ENCODE measurements around the gene TTLL10.

DNA sequence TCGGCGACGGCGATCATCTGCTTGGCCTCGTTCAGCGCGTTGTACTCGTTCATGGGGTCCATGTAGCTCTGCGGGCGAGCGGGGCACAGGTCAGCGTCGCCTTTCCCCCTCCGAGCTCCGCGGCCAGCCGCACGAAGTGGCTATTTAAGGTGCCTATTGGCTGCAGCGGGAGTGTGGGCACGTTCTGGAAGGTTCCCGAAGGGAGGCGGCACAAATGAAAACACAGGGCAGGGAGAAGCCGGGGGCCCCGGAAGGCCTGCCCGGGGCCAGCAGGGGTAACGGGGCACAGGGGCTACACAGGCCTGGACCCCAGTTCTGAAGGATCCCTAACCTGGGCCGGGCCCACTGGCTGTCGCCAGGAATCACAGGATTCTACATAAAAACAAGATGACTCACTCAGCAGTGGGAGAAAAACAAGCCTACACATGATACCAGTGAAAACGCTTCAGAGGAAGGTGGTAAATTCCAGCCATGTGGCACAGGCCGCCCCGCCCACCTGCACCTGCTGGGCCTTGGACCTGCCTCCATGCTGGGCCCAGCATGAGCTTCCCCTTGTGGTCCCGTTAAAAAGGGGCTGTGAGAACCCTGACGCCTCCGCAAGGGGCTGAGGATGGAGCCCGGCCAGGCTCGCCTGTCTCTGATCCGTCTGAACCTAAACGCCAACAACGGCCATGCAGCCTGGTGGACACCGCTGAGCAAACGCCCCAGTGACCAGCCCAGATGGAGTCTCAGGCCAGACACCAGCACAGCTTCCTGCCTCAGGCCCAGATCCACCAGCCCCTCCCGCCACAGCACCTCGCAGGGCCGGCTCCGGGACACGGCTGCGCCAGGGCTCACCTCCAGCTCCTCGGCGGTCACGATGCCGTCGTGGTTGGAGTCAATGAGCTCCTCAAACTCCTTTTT is 44.2 kb downstream of the TTLL10 start:
- no peak for TF ChIP-seq GATA2 (IDR thresholded peaks at IDR 0.05; ENCODE audit: low read depth, low read length)
- TF ChIP-seq GATA3 (IDR thresholded peaks at IDR 0.05; ENCODE audit: low read depth, low read length) = no peak

Data from SH-SY5Y (cell line).